DND-41 (cell line): ENCODE results near the gene KLHDC7B.

Experiments
- ATAC-seq: fragments of 200-7000 bp; cut with Tn5 transposase; 3 replicates; pipeline ENCODE4 v1.9.1; 2021; ENCODE audit warnings: low read depth; ENCODE audit not compliant: insufficient read depth
- DNase-seq: peaks from one replicate; pipeline ENCODE4 v3.0.0-alpha.2; 2020
- H2AFZ ChIP-seq: 2 replicates; pipeline ENCODE4 v1.6.0; 2012; ENCODE audit warnings: low read depth, low read length
- H3K27ac ChIP-seq: 2 replicates; pipeline ENCODE4 v1.5.1; 2012; ENCODE audit warnings: low read length, inconsistent platforms
- H3K27me3 ChIP-seq: fragments of 200-600 bp; sonication (generic); 2 replicates; pipeline ENCODE4 v1.6.0; 2012; ENCODE audit warnings: low read length, mild to moderate bottlenecking, inconsistent platforms; ENCODE audit not compliant: insufficient read depth, poor library complexity
- H3K36me3 ChIP-seq: 2 replicates; pipeline ENCODE4 v1.5.1; 2012; ENCODE audit warnings: low read length, inconsistent platforms; ENCODE audit not compliant: insufficient read depth
- H3K4me1 ChIP-seq: 2 replicates; pipeline ENCODE4 v1.5.1; 2012; ENCODE audit warnings: mild to moderate bottlenecking, low read length; ENCODE audit not compliant: insufficient read depth
- H3K4me2 ChIP-seq: 2 replicates; pipeline ENCODE4 v1.6.0; 2012; ENCODE audit warnings: mild to moderate bottlenecking, moderate library complexity, low read length, inconsistent platforms; ENCODE audit not compliant: insufficient read depth
- H3K4me3 ChIP-seq, 2 experiments: fragments of 200-600 bp in 1 of 2; shearing (Covaris generic) in 1 of 2; 2 replicates each; pipeline ENCODE4 v1.5.1; 2012 to 2016; ENCODE audit warnings: inconsistent platforms in 2 of 2, low read length in 2 of 2, mild to moderate bottlenecking in 2 of 2, low read depth in 1 of 2, moderate library complexity in 1 of 2
- H3K79me2 ChIP-seq: 2 replicates; pipeline ENCODE4 v1.6.0; 2012; ENCODE audit warnings: low read length, inconsistent platforms; ENCODE audit not compliant: insufficient read depth
- H3K9ac ChIP-seq: 2 replicates; pipeline ENCODE4 v1.6.0; 2012; ENCODE audit warnings: low read depth, mild to moderate bottlenecking, inconsistent platforms, low read length, moderate library complexity
- H3K9me3 ChIP-seq: 2 replicates; pipeline ENCODE4 v1.5.1; 2012; ENCODE audit warnings: low read length, moderate library complexity, mild to moderate bottlenecking, inconsistent platforms; ENCODE audit not compliant: insufficient read depth, severe bottlenecking
- H4K20me1 ChIP-seq: 2 replicates; pipeline ENCODE4 v1.6.0; 2012; ENCODE audit warnings: low read length; ENCODE audit not compliant: insufficient read depth
- CTCF ChIP-seq: IDR thresholded peaks from 2 replicates; pipeline ENCODE4 v1.5.1; 2012; ENCODE audit warnings: borderline replicate concordance, low read length, moderate library complexity, mild to moderate bottlenecking; ENCODE audit not compliant: poor library complexity, severe bottlenecking; ENCODE audit errors: extremely low read depth
- EZH2 ChIP-seq: IDR thresholded peaks from 3 replicates; pipeline ENCODE4 v1.6.1; 2012; ENCODE audit warnings: borderline replicate concordance, low read depth, mild to moderate bottlenecking, moderate library complexity, low read length, inconsistent platforms; ENCODE audit not compliant: severe bottlenecking

Gene KLHDC7B

GRCh38 chr22:50521710-50522109 is 24.0 kb upstream of the KLHDC7B start:
- Histone ChIP-seq H3K4me2 (no peak overlapping the region), H3K9me3 (no peaks in the 10 kb centered on the region), H4K20me1 (peaks cover 58% of the 10 kb centered on the region), H3K36me3 (peaks cover 70% of the 10 kb centered on the region), H3K27ac (no peak overlapping the region), H3K9ac (no peak overlapping the region), H3K79me2 (peaks cover 59% of the 10 kb centered on the region), H3K27me3 (no peaks in the 10 kb centered on the region), H2AFZ (no peak overlapping the region), H3K4me3 (no peak overlapping the region), H3K4me1 (peaks cover 31% of the 10 kb centered on the region)
- no peak for ATAC-seq
- TF ChIP-seq CTCF (no peak), EZH2 (no peak)
- DNase-seq, result no peak

GRCh38 chr22:50522208-50522805 is 23.4 kb upstream of the KLHDC7B start:
- H4K20me1 ChIP-seq, result peaks cover 53% of the 10 kb centered on the region
- peaks cover 64% of the 10 kb centered on the region for H3K36me3 ChIP-seq
- ATAC-seq (no peak), DNase-seq (no peak)
- no peak overlapping the region for H3K27ac ChIP-seq
- H3K27me3 ChIP-seq, result no peaks in the 10 kb centered on the region
- no peaks in the 10 kb centered on the region for H3K9me3 ChIP-seq
- no peak overlapping the region for H3K4me3 ChIP-seq
- no peak overlapping the region for H2AFZ ChIP-seq
- no peak for TF ChIP-seq EZH2
- no peak for TF ChIP-seq CTCF
- H3K9ac ChIP-seq, result no peak overlapping the region
- H3K4me1 ChIP-seq, result peaks cover 37% of the 10 kb centered on the region
- no peak overlapping the region for H3K4me2 ChIP-seq
- peaks cover 57% of the 10 kb centered on the region for H3K79me2 ChIP-seq

- Histone ChIP-seq H3K4me3 (no peak overlapping the region), H2AFZ (no peak overlapping the region), H3K4me1 (peaks cover 40% of the 10 kb centered on the region), H3K4me2 (no peak overlapping the region), H3K36me3 (peaks cover 58% of the 10 kb centered on the region), H3K27me3 (no peaks in the 10 kb centered on the region), H3K79me2 (peaks cover 52% of the 10 kb centered on the region), H3K27ac (no peak overlapping the region), H3K9me3 (no peaks in the 10 kb centered on the region), H4K20me1 (peaks cover 46% of the 10 kb centered on the region), H3K9ac (no peak overlapping the region)
- no peak for ATAC-seq
- no peak for DNase-seq
- TF ChIP-seq CTCF, result no peak
- no peak for TF ChIP-seq EZH2
Observed at GRCh38 chr22:50522806-50523438, 22.8 kb upstream of the KLHDC7B start.

GRCh38 chr22:50523458-50523805 is 22.3 kb upstream of the KLHDC7B start:
- peaks cover 40% of the 10 kb centered on the region for H3K4me1 ChIP-seq
- ATAC-seq, result no peak
- H3K9ac ChIP-seq, result peak overlapping the region; percentile 74; the same call in 1 of the 2 replicates
- H3K27ac ChIP-seq, result no peak overlapping the region
- peak overlapping the region; percentile 98; the same call in 1 of the 2 replicates for H3K4me2 ChIP-seq
- no peaks in the 10 kb centered on the region for H3K27me3 ChIP-seq
- peaks cover 42% of the 10 kb centered on the region for H4K20me1 ChIP-seq
- H2AFZ ChIP-seq, result no peak overlapping the region
- H3K36me3 ChIP-seq, result peaks cover 53% of the 10 kb centered on the region
- DNase-seq, result no peak
- H3K4me3 ChIP-seq, result peak overlapping the region in 1 of 2 experiments; percentile 80; a peak in 1 of 4 replicates
- H3K79me2 ChIP-seq, result peaks cover 52% of the 10 kb centered on the region
- no peaks in the 10 kb centered on the region for H3K9me3 ChIP-seq
- TF ChIP-seq CTCF (no peak), EZH2 (no peak)
